Prostate gland (tissue), 2 donors: ENCODE data around the gene ZNF423. TPM values are rescaled to one million over a fixed set of nuclear protein-coding genes. Genes with fewer than 3 reads are reported as not detected.

Experiments
- DNase-seq: peaks from one replicate; pipeline ENCODE4 v3.0.0-alpha.2; 2019; ENCODE audit warnings: low spot score
- H3K27ac ChIP-seq, 2 donors: fragments of 200-600 bp; sonication (generic); 2 replicates each; pipeline ENCODE4 v1.5.1; 2017 to 2019
- H3K27me3 ChIP-seq: fragments of 200-600 bp; sonication (generic); replicated peaks from 2 replicates; pipeline ENCODE4 v1.5.1; 2019; ENCODE audit not compliant: insufficient read depth
- H3K36me3 ChIP-seq, 2 donors: fragments of 200-600 bp; sonication (generic); 1 replicate in 1 of 2; 2 replicates in 1 of 2; pipeline versions ENCODE4 v1.5.1 to v1.8.1; 2017 to 2019
- H3K4me1 ChIP-seq: fragments of 200-600 bp; sonication (generic); replicated peaks from 2 replicates; pipeline ENCODE4 v1.5.1; 2019
- H3K4me3 ChIP-seq, 2 donors: fragments of 200-600 bp; sonication (generic); 2 replicates each; pipeline ENCODE4 v1.5.1; 2017 to 2019
- H3K9me3 ChIP-seq: fragments of 200-600 bp; sonication (generic); 2 replicates; pipeline ENCODE4 v1.5.1; 2017
- POLR2A ChIP-seq: fragments of 450-650 bp; IDR thresholded peaks from one replicate; pipeline ENCODE4 v1.6.1; 2016; ENCODE audit warnings: antibody characterized with exemption, mild to moderate bottlenecking
- POLR2AphosphoS5 ChIP-seq: sonication (generic); formaldehyde crosslinking; IDR thresholded peaks from one replicate; pipeline ENCODE4 v1.6.1; 2017; ENCODE audit warnings: antibody characterized with exemption
- WGBS: methylation state at CpG from one replicate; pipeline ENCODE4 v1.1.5; 2018; 5-methylcytosine and 5-hydroxymethylcytosine counted together
- intact Hi-C: fragments of 100-400 bp; cut with DNase I; formaldehyde crosslinking; loops from one replicate; pipeline ENCODE4 v1.14.2; 2022
- total RNA-seq, 2 donors: library from RNA; depleted of rRNA; stranded (reverse); fragments of >200 nt; gene quantifications; one replicate each; pipeline ENCODE4 v1.1.0, GENCODE V29; 2016
- TF ChIP-seq, protein P1 (sequence below), 4 experiments: fragments of 200-600 bp in 2 of 4; fragments of 450-650 bp in 2 of 4; sonication (generic) in 2 of 4; IDR thresholded peaks; 1 replicate in 3 of 4; 2 replicates in 1 of 4; pipeline ENCODE4 v1.5.1; 2016 to 2019; ENCODE audit warnings: antibody characterized with exemption in 4 of 4, mild to moderate bottlenecking in 2 of 4, moderate library complexity in 2 of 4

Gene ZNF423
- total RNA-seq, 2 donors from 2014 or later = 6.1 to 22.7 TPM

DNA sequence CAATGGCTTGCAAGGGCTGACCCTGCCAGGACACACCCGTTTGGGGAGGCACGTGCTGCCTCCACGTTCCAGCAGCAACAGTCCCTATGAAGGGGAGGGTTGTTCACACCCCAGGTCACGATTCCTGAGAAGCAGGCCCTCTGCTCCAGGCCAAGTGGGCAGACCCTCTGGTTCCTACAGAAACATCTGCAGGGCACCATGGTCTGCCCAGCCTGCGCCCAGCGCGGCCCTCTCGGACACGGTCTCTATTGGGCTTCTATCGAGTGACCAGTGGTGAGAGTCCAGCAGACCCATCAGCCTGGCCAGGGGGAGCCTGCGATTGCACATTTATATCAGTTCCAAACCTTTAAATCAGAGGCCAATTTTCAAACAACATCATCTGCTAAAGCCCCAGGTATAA, 128.3 kb downstream of the ZNF423 start:
- no peak for DNase-seq
- TF ChIP-seq, protein P1, sequence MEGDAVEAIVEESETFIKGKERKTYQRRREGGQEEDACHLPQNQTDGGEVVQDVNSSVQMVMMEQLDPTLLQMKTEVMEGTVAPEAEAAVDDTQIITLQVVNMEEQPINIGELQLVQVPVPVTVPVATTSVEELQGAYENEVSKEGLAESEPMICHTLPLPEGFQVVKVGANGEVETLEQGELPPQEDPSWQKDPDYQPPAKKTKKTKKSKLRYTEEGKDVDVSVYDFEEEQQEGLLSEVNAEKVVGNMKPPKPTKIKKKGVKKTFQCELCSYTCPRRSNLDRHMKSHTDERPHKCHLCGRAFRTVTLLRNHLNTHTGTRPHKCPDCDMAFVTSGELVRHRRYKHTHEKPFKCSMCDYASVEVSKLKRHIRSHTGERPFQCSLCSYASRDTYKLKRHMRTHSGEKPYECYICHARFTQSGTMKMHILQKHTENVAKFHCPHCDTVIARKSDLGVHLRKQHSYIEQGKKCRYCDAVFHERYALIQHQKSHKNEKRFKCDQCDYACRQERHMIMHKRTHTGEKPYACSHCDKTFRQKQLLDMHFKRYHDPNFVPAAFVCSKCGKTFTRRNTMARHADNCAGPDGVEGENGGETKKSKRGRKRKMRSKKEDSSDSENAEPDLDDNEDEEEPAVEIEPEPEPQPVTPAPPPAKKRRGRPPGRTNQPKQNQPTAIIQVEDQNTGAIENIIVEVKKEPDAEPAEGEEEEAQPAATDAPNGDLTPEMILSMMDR (IDR thresholded peaks at IDR 0.05) = no peak
- no peak for TF ChIP-seq POLR2AphosphoS5
- TF ChIP-seq POLR2A = no peak
- H3K4me3 ChIP-seq = no peak overlapping the region
- H3K36me3 ChIP-seq = no peaks in the 10 kb centered on the region
- no peaks in the 10 kb centered on the region for H3K4me1 ChIP-seq
- intact Hi-C loops = no loop called here
- no peak overlapping the region for H3K27ac ChIP-seq
- H3K27me3 ChIP-seq = no peaks in the 10 kb centered on the region
- no peaks in the 10 kb centered on the region for H3K9me3 ChIP-seq
- WGBS = 95% methylated on average over 11 of the region's 11 CpGs

DNA sequence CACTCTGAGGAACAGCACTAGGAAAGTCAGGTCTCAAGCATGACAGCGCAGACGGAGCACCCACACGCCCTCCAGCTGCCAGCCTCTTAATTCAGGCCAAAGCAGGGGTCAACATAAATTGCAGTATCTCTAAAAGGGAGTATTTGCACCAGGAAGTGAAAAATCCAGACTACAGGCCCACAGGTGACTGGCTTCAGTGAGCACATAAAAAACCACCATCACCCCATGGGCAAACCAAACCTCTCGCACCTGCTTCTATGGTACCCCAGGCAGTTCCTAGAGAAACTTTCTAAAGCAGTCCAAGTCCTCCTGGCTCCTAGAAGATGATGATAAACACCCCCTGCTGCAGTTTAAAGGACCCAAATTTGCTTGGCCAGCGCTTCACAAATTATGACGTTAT, 129.8 kb downstream of the ZNF423 start:
- H3K4me3 ChIP-seq = no peak overlapping the region
- H3K9me3 ChIP-seq = no peaks in the 10 kb centered on the region
- H3K4me1 ChIP-seq = no peaks in the 10 kb centered on the region
- H3K36me3 ChIP-seq = no peaks in the 10 kb centered on the region
- TF ChIP-seq POLR2A = no peak
- no peak for TF ChIP-seq POLR2AphosphoS5
- TF ChIP-seq, protein P1 (IDR thresholded peaks at IDR 0.05) = no peak
- H3K27ac ChIP-seq = no peak overlapping the region
- intact Hi-C loops = no loop called here
- 89% methylated on average over 6 of the region's 6 CpGs for WGBS
- no peak for DNase-seq
- H3K27me3 ChIP-seq = no peaks in the 10 kb centered on the region

DNA sequence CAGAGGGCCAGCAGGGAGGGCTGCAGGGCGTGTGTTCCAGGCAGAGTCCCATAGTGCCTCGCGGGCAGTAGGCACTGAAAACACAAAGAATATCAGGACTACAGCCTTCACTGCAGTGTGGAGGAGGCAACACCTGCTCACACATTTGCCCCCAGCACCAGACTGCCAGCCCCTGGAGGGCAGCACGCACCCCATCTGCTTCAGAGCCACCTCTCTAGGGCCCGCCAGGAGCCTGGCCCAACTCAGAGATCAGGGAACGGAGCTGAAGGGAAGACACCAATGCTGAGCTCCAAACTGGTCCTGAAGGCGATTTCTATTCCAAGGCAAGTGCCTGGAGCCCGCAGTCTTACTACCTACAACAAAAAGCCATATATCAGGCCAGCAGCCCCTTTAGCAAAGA, 130.3 kb downstream of the ZNF423 start:
- no peaks in the 10 kb centered on the region for H3K27me3 ChIP-seq
- H3K27ac ChIP-seq = no peak overlapping the region
- no peaks in the 10 kb centered on the region for H3K9me3 ChIP-seq
- H3K4me1 ChIP-seq = no peaks in the 10 kb centered on the region
- TF ChIP-seq POLR2AphosphoS5 = no peak
- TF ChIP-seq POLR2A = no peak
- TF ChIP-seq, protein P1 (IDR thresholded peaks at IDR 0.05) = no peak
- H3K36me3 ChIP-seq = no peaks in the 10 kb centered on the region
- DNase-seq = no peak
- intact Hi-C loops = no loop called here
- WGBS = 90% methylated on average over 8 of the region's 8 CpGs
- H3K4me3 ChIP-seq = no peak overlapping the region

DNA sequence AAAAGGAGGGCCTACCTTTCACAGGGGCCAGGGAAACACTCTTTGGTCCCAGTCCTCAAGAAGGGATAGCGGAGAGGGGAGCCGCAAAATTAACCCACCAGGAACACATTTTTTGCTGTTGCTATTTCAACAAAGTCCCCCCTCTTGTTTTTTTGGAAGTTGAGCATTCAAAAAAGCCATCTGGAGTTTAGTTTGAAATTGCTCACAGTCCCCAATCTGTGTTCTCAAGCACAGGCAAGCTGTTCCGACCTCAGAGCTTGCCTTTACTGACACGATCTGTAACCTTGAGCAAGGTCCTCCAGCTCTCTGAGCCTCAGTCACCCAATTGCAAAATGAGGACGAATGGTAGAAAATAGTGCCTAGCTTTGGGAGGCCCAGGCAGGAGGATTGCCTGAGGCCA, 131.1 kb downstream of the ZNF423 start:
- intact Hi-C loops = no loop called here

DNA sequence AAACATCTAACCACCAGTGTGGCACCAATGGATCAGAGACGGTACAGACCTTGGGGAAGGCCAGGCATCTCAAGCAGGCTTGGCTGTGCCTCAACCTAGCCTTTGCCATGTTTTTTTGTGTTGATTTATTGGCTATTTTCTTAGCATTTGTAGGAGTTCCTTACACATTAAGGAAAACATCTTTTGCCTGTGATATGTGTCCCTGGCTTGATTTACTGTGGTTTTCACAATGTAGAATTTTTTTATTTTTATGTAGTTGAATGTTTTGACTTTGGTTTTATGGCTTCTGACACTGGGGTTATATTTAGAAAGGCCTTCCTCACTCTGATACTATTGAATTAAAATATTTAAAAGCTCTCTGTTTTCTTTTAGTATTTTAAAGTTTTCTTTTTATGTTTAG, 132.6 kb downstream of the ZNF423 start:
- Histone ChIP-seq H3K36me3 (no peaks in the 10 kb centered on the region), H3K4me1 (no peaks in the 10 kb centered on the region), H3K4me3 (no peak overlapping the region), H3K27ac (no peak overlapping the region), H3K27me3 (no peaks in the 10 kb centered on the region), H3K9me3 (no peaks in the 10 kb centered on the region)
- WGBS = 67% methylated on average over 1 of the region's 1 CpG
- TF ChIP-seq, protein P1 (IDR thresholded peaks at IDR 0.05) = no peak
- TF ChIP-seq POLR2A = no peak
- no peak for TF ChIP-seq POLR2AphosphoS5
- DNase-seq = no peak
- intact Hi-C loops = no loop called here

More for the DNA sequence above, 131.1 kb downstream of the ZNF423 start:
- TF ChIP-seq, protein P1 (IDR thresholded peaks at IDR 0.05) = no peak
- TF ChIP-seq POLR2A (no peak), POLR2AphosphoS5 (no peak)
- H3K27ac ChIP-seq = no peak overlapping the region
- H3K4me3 ChIP-seq = no peak overlapping the region
- H3K27me3 ChIP-seq = no peaks in the 10 kb centered on the region
- H3K4me1 ChIP-seq = no peaks in the 10 kb centered on the region
- no peaks in the 10 kb centered on the region for H3K36me3 ChIP-seq
- H3K9me3 ChIP-seq = no peaks in the 10 kb centered on the region
- WGBS = 93% methylated on average over 5 of the region's 5 CpGs
- DNase-seq = no peak
